ENCODE data around the gene MAPKBP1.

GRCh38 chr15:41828807-41829141 lies 54.5 kb downstream of the MAPKBP1 start:
- TF ChIP-seq CTCF (IDR thresholded peaks at IDR 0.05) (no peak), POLR2A (IDR thresholded peaks at IDR 0.05) (no peak)

All from heart left ventricle (tissue), 13 donors.